Measurements from ENCODE around the gene CASKIN1. TPM values are rescaled to one million over a fixed set of nuclear protein-coding genes. Genes with fewer than 3 reads are reported as not detected.

The CASKIN1 gene
- total and polyA plus RNA-seq, 2 of the 8 experiments (the other 6 are each of a cell fraction or from before 2014, with no cell fraction given), result 1.2 to 6.4 TPM

- POLR2A ChIA-PET (ENCODE audit: partially characterized antibody), result interaction anchor here (1.1 to 12.1 kb wide), 8 partner anchors 6 to 181 kb away, joined by 3 to 220 read pairs (median 4); partner anchors contain the start of genes PKD1, RAB26, RPS2 and TRAF7
- H2BK15ac ChIP-seq (ENCODE audit: low read length), result 0 out of 2 replicates have a peak overlapping the region, but pooled peaks have one; percentile 88
- no peak overlapping the region for H3K18ac ChIP-seq (ENCODE audit: extremely low read depth, low read length)
- FAIRE-seq, result no peak
- no peak overlapping the region for H2BK5ac ChIP-seq (ENCODE audit: low read depth, low read length)
- H4K91ac ChIP-seq (replicated peaks; ENCODE audit: insufficient read length, low read length), result no peak overlapping the region
- no peak overlapping the region for H3K27ac ChIP-seq (ENCODE audit: low read depth, low read length)
- H3K79me2 ChIP-seq (ENCODE audit: control insufficient read depth in 1 of 2, insufficient read depth in 2 of 2, low read length in 2 of 2), result no peaks in the 10 kb centered on the region
- no peak overlapping the region for H3K9ac ChIP-seq (replicated peaks in 1 of 4; ENCODE audit: extremely low read depth in 1 of 4, low read depth in 3 of 4, low read length in 3 of 4)
- H2AFZ ChIP-seq (ENCODE audit: low read length), result no peak overlapping the region
- H3K14ac ChIP-seq (ENCODE audit: insufficient read length), result no peak overlapping the region
- no peak overlapping the region for H3K56ac ChIP-seq (replicated peaks; ENCODE audit: insufficient read length, low read depth, low read length)
- H3K27me3 ChIP-seq (replicated peaks in 1 of 4; ENCODE audit: control insufficient read depth in 3 of 4, extremely low read depth in 1 of 4, insufficient read depth in 3 of 4, low read length in 3 of 4), result peaks cover 0 to 11% (median 5%) of the 10 kb centered on the region in 4 experiments; a peak in 3 of 7 replicates
- H2BK120ac ChIP-seq (replicated peaks; ENCODE audit: low read depth, low read length), result no peak overlapping the region
- H3K4me1 ChIP-seq (replicated peaks in 1 of 4; ENCODE audit: control insufficient read depth in 3 of 4, insufficient read depth in 4 of 4, low read length in 3 of 4), result peaks cover 3 to 20% (median 14%) of the 10 kb centered on the region in 4 experiments
- no peaks in the 10 kb centered on the region for H3K79me1 ChIP-seq (ENCODE audit: low read depth, low read length)
- H3K36me3 ChIP-seq (ENCODE audit: control insufficient read depth in 2 of 4, insufficient read depth in 4 of 4, low read length in 3 of 4), result no peaks in the 10 kb centered on the region
- H4K20me1 ChIP-seq (replicated peaks in 1 of 2; ENCODE audit: control insufficient read depth in 1 of 2, insufficient read depth in 2 of 2, low read length in 2 of 2), result peaks cover 0 to 13% of the 10 kb centered on the region in 2 experiments
- no peak overlapping the region for H3K4me3 ChIP-seq (ENCODE audit: extremely low read depth in 1 of 4, insufficient read depth in 2 of 4, low read depth in 3 of 4, low read length in 4 of 4)
- no peak overlapping the region for H2BK12ac ChIP-seq (ENCODE audit: low read depth, low read length)
- CTCF ChIA-PET (ENCODE audit: partially characterized antibody), result interaction anchor here (0.6 to 3.6 kb wide), 12 partner anchors 9 to 1978 kb away, joined by 3 to 15 read pairs (median 3); partner anchors contain the start of gene NPW
- no peak overlapping the region for H4K8ac ChIP-seq (ENCODE audit: extremely low read depth, insufficient read depth, low read length)
- no peak overlapping the region for H3K4ac ChIP-seq (replicated peaks; ENCODE audit: insufficient read length, low read depth, low read length)
- no peak for DNase-seq (ENCODE audit: low read depth in 1 of 2, low spot score in 2 of 2)
- peaks cover 16% of the 10 kb centered on the region; the same call in 1 of the 2 replicates for H3K23me2 ChIP-seq (ENCODE audit: low read depth, low read length)
- no peak overlapping the region for H4K5ac ChIP-seq (ENCODE audit: insufficient read length, low read depth, low read length)
- no peak overlapping the region for H2BK20ac ChIP-seq (ENCODE audit: low read length)
- H3K4me2 ChIP-seq (ENCODE audit: insufficient read depth in 1 of 2, low read depth in 2 of 2, low read length in 2 of 2), result no peak overlapping the region
- no peaks in the 10 kb centered on the region for H3K9me3 ChIP-seq (ENCODE audit: insufficient read depth in 2 of 2, low read depth in 1 of 2, low read length in 1 of 2)
- no peak overlapping the region for H3K23ac ChIP-seq (ENCODE audit: insufficient read length)
- H2AK5ac ChIP-seq (ENCODE audit: low read depth, low read length), result no peak overlapping the region
- WGBS, 2 experiments (ENCODE audit: extremely low coverage in 1 of 2, insufficient coverage in 1 of 2, insufficient read length in 1 of 2, insufficient replicate concordance in 2 of 2, low coverage in 1 of 2, low lambda C conversion rate in 2 of 2, missing lambda C conversion rate in 1 of 2), result 80% methylated on average over 5 of the region's 5 CpGs; no CpG with 5 or more reads in 1 of the 2 experiments
- TF ChIP-seq POLR2AphosphoS5 (IDR thresholded peaks at IDR 0.05; ENCODE audit: low read depth, low read length) (no peak), POU5F1 (IDR thresholded peaks at IDR 0.05; ENCODE audit: low read depth, low read length) (no peak), CBX8 (IDR thresholded peaks at IDR 0.05; ENCODE audit: borderline replicate concordance, low read depth, low read length) (no peak), NRF1 (IDR thresholded peaks at IDR 0.05; ENCODE audit: low read depth, low read length) (no peak), TCF12 (IDR thresholded peaks at IDR 0.05; ENCODE audit: low read depth, low read length) (no peak), BACH1 (IDR thresholded peaks at IDR 0.05; ENCODE audit: low read length) (no peak), MAFK (IDR thresholded peaks at IDR 0.05; ENCODE audit: low read depth, low read length) (no peak), CTBP2 (IDR thresholded peaks at IDR 0.05; ENCODE audit: borderline replicate concordance, insufficient read depth, insufficient read length, low read length) (no peak), RAD21 (IDR thresholded peaks at IDR 0.05 in 1 of 2, conservative IDR thresholded peaks at IDR 0.05 in 1 of 2; ENCODE audit: low read depth in 2 of 2, low read length in 2 of 2) (no peak), TAF7 (optimal IDR thresholded peaks at IDR 0.05; ENCODE audit: borderline replicate concordance, low read depth, low read length) (no peak), CTCF (IDR thresholded peaks at IDR 0.05; ENCODE audit: control extremely low read depth in 1 of 3, insufficient read depth in 1 of 3, low read depth in 1 of 3, low read length in 3 of 3) (no peak)
Measured at GRCh38 chr16:2145843-2146242, 50.6 kb downstream of the CASKIN1 start.

Measured in H1 (cell line).